ENCODE data around the gene CHD6.

The CHD6 gene

DNA sequence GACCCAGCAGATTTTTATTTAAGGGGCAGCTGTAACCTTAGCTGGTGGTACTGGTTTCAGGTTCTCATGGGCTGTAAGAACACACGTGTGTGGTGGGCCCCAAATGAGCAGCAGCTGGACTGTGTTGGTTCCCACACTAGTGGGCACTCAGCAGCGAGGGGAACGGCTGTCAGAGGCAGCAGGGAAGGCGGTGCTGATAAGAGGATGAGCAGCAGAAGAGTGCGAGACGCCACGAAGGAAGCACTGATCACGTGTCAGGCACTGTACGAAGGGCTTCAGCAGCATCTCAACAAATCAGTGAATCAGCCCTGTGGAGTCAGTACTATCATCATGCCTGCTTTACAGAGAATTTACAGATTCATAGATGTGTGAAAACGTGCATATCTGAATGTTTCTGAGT is 210.6 kb downstream of the CHD6 start:
- TF ChIP-seq GATA1 (IDR thresholded peaks at IDR 0.05; ENCODE audit: low read depth, low read length) = no peak
- no peak for TF ChIP-seq POLR2A (IDR thresholded peaks at IDR 0.05; ENCODE audit: low read length)
- DNase-seq = peak; percentile 65 to 66

DNA sequence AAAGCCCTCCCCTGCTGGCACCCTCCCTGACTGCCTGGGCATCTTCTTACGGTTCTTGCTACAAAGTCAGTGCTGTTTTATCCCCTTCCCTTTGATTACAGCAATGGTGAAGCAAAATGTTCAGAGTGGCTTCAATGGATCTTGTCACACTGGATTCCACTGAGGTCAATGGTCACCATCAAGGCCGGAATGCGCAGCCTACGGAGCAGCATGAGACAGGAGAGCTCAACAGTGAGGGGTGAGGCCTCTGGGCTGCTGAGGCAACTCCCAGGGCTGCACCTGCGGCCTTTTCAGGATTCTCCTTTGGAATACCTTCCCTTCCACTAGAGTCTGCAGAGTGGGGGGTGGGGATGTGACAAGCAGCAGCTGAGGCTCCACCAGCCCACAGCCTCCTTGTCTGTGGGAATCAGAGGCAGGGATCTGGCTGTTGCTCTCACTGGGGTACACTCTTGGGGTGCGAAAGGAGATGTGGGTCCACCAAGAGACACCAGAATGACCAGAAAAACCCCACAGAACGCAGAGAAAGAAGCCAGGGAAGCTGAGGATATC is 211.2 kb downstream of the CHD6 start:
- DNase-seq = no peak
- TF ChIP-seq GATA1 (IDR thresholded peaks at IDR 0.05; ENCODE audit: low read depth, low read length) (no peak), POLR2A (IDR thresholded peaks at IDR 0.05; ENCODE audit: low read length) (no peak)

- no peak for DNase-seq
- TF ChIP-seq POLR2A (IDR thresholded peaks at IDR 0.05; ENCODE audit: low read length) (no peak), GATA1 (IDR thresholded peaks at IDR 0.05; ENCODE audit: low read depth, low read length) (no peak)
Measured at GRCh38 chr20:41406353-41406752, 211.8 kb downstream of the CHD6 start.

DNA sequence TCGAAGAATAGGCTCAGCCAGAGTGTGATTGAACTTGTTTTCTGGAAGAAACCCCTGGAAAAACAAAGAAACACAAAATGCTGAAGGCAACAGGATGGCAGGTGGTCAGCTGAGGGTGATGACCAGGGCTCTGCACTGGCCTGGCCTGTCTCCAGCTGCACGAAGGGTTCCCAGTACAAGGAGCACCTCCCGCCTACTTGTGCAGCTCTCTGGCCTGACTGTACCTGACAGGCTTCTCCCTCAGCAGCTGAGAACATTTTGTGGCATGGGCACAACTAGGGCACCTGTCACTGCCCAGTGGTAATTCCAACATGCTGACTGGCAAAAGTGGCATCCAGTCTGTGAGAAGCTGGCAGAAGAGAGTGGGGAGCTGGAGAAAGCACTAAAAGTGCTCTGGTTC is 212.7 kb downstream of the CHD6 start:
- DNase-seq = no peak
- no peak for TF ChIP-seq GATA1 (IDR thresholded peaks at IDR 0.05; ENCODE audit: low read depth, low read length)
- TF ChIP-seq POLR2A (IDR thresholded peaks at IDR 0.05; ENCODE audit: low read length) = no peak

GRCh38 chr20:41403604-41404003 is 214.6 kb downstream of the CHD6 start:
- no peak for DNase-seq
- no peak for TF ChIP-seq GATA1 (IDR thresholded peaks at IDR 0.05; ENCODE audit: low read depth, low read length)
- no peak for TF ChIP-seq POLR2A (IDR thresholded peaks at IDR 0.05; ENCODE audit: low read length)

DNA sequence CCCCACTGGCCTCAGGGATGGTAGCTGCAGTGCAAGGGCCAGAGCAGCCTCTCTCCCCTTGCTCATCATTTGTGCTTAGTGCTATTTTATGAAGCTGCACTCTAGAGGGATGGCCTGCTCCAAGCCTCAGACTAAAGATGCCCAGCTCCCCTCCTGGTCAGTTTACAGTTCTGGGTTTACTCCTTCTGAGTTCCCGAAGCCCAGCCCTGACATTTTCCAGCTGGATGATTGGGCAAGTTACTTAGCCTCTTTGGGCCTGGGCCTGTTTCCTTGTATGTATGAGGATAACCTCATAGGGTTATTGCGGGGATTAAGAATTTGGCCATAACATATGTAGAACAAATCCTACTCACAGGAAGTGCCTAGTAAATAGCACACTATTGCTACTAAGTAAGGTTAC is 219.8 kb downstream of the CHD6 start:
- no peak for DNase-seq
- TF ChIP-seq GATA1 (IDR thresholded peaks at IDR 0.05; ENCODE audit: low read depth, low read length) = no peak
- TF ChIP-seq POLR2A (IDR thresholded peaks at IDR 0.05; ENCODE audit: low read length) = no peak

- no peak for TF ChIP-seq GATA1 (IDR thresholded peaks at IDR 0.05; ENCODE audit: low read depth, low read length)
- no peak for TF ChIP-seq POLR2A (IDR thresholded peaks at IDR 0.05; ENCODE audit: low read length)
- no peak for DNase-seq
Measured at GRCh38 chr20:41395667-41396664, 222.2 kb downstream of the CHD6 start.

GRCh38 chr20:41394931-41395666 is 223.1 kb downstream of the CHD6 start:
- DNase-seq = no peak
- TF ChIP-seq POLR2A (IDR thresholded peaks at IDR 0.05; ENCODE audit: low read length) (no peak), GATA1 (IDR thresholded peaks at IDR 0.05; ENCODE audit: low read depth, low read length) (no peak)

- TF ChIP-seq POLR2A (IDR thresholded peaks at IDR 0.05; ENCODE audit: low read length) (no peak), GATA1 (IDR thresholded peaks at IDR 0.05; ENCODE audit: low read depth, low read length) (no peak)
Measured at GRCh38 chr20:41394081-41394480, 224.1 kb downstream of the CHD6 start.

GRCh38 chr20:41393705-41394066 is 224.5 kb downstream of the CHD6 start:
- DNase-seq = no peak
- TF ChIP-seq GATA1 (IDR thresholded peaks at IDR 0.05; ENCODE audit: low read depth, low read length) (no peak), POLR2A (IDR thresholded peaks at IDR 0.05; ENCODE audit: low read length) (no peak)

More at GRCh38 chr20:41394081-41394480, 224.1 kb downstream of the CHD6 start:
- no peak for DNase-seq

DNA sequence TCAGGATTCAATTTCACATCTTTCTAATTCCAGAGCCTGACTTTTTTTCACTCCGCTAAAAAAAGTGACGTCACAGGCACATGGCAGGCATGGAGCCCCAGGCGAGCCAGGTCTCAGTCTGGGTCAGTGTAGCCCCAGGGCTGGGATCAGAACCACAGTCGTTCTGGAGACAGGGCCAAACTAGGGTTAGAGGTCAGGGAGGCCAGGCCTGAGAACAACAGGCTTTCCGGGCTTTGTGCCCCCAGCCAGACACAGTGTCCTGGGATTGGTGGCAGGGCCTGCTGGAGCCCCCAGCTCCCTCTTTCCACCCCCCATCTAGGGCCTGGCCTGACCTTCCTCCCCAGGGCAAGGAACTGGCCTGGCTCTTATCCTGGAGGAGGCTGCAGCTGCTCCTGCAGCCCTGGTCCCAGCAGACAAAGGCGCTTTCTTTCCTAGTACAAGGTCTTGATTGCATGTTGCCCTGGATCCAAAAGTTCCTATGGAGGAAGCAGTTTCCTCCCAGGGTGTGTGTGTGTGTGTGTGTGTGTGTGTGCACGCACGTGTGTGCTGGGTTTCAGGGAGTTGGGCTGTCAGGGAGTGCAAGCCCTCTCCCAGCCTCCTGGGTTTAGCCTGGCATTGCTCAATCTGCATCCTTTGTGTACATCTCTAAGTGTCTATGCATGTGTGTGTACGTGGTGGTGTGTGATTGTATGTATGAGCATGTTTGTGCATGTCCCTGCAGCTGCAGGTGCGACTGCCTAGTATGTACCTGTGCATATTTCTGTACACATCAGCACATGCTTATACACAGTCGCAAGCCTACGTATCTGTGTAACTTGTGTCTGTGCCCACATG is 225.1 kb downstream of the CHD6 start:
- DNase-seq = no peak
- TF ChIP-seq POLR2A (IDR thresholded peaks at IDR 0.05; ENCODE audit: low read length) (no peak), GATA1 (IDR thresholded peaks at IDR 0.05; ENCODE audit: low read depth, low read length) (no peak)

DNA sequence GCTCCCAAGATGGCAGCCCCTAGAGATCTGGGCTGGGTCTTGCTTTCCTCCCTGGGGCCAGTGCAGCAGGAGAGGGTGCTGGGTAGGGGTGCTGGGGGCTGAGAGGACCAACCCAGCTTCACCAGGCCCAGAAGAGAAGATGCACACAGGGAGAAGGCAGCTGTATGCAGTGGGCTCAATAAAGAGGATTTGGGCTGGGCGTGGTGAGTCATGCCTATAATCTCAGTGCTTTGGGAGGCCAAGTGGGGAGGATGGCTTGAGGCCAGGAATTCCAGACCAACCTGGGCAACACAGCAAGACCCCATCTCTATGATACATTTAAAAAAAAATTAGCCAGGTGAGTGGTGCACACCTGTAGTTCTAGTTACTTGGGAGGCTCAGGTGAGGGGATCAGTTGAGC is 225.9 kb downstream of the CHD6 start:
- DNase-seq = no peak
- TF ChIP-seq GATA1 (IDR thresholded peaks at IDR 0.05; ENCODE audit: low read depth, low read length) = no peak
- TF ChIP-seq POLR2A (IDR thresholded peaks at IDR 0.05; ENCODE audit: low read length) = no peak

DNA sequence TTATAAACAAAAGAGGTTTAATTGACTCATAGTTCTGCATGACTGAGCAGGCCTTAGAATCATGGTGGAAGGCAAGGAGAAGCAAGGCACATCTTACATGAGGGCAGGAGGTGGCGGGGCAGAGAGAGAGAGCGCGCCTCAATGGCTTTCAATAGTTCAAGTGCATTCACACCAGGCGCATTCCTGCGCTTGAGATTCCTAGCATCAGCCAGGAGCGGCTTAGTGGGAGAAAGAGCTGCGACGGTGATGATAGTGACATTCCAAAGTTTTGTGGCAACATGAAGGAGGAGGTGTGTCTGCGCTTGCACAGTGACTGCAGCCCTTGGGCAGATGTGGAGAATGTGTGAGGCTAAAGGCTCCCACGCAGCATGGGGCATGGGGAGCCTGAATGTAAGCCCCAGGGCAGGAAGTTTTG is 226.6 kb downstream of the CHD6 start:
- DNase-seq = no peak
- no peak for TF ChIP-seq GATA1 (IDR thresholded peaks at IDR 0.05; ENCODE audit: low read depth, low read length)
- no peak for TF ChIP-seq POLR2A (IDR thresholded peaks at IDR 0.05; ENCODE audit: low read length)

Data from erythroblast (primary cell).